Prostate gland (tissue), 2 donors: ENCODE results near the gene ANO2.

Experiments used
- POLR2AphosphoS5 ChIP-seq: sonication (generic); formaldehyde crosslinking; IDR thresholded peaks from one replicate; pipeline ENCODE4 v1.6.1; 2017; ENCODE audit warnings: antibody characterized with exemption
- TF ChIP-seq, protein P1 (sequence below), 4 experiments: fragments of 200-600 bp in 2 of 4; fragments of 450-650 bp in 2 of 4; sonication (generic) in 2 of 4; IDR thresholded peaks; 1 replicate in 3 of 4; 2 replicates in 1 of 4; pipeline ENCODE4 v1.5.1; 2016 to 2019; ENCODE audit warnings: antibody characterized with exemption in 4 of 4, mild to moderate bottlenecking in 2 of 4, moderate library complexity in 2 of 4

DNA sequence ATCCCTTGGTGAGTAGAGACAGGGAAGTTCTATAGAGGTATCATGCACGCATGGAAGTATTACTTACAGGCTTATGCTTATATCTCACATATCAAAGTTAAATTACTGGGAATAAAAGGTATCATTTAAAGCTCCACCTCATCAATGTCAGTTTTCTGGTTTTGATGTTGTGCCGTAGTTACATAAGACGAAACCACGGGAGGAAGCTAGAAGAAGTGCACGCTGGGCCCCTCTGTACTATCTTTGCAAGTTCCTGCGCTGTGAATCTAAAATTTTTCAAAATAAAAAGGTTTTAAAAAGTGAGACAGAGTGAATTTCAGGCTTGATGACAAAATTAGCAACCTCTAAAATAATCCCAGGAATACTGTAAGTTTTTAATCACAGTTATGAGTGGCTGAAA is 198.1 kb downstream of the ANO2 start:
- TF ChIP-seq, protein P1, sequence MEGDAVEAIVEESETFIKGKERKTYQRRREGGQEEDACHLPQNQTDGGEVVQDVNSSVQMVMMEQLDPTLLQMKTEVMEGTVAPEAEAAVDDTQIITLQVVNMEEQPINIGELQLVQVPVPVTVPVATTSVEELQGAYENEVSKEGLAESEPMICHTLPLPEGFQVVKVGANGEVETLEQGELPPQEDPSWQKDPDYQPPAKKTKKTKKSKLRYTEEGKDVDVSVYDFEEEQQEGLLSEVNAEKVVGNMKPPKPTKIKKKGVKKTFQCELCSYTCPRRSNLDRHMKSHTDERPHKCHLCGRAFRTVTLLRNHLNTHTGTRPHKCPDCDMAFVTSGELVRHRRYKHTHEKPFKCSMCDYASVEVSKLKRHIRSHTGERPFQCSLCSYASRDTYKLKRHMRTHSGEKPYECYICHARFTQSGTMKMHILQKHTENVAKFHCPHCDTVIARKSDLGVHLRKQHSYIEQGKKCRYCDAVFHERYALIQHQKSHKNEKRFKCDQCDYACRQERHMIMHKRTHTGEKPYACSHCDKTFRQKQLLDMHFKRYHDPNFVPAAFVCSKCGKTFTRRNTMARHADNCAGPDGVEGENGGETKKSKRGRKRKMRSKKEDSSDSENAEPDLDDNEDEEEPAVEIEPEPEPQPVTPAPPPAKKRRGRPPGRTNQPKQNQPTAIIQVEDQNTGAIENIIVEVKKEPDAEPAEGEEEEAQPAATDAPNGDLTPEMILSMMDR (IDR thresholded peaks at IDR 0.05): no peak
- no peak for TF ChIP-seq POLR2AphosphoS5
